ENCODE data around the gene SMAD6.

SMAD6 gene

GRCh38 chr15:66825731-66826130 is 123.7 kb downstream of the SMAD6 start:
- no peak for TF ChIP-seq TAF1 (IDR thresholded peaks at IDR 0.05; ENCODE audit: borderline replicate concordance, insufficient read depth, low read length)
- TF ChIP-seq POLR2AphosphoS5 (IDR thresholded peaks at IDR 0.05; ENCODE audit: low read depth, low read length): no peak
- TF ChIP-seq FOXP2 (optimal IDR thresholded peaks at IDR 0.05; ENCODE audit: borderline replicate concordance, extremely low read depth, extremely low read length, insufficient read depth): no peak
- no peak for TF ChIP-seq REST (IDR thresholded peaks at IDR 0.05; ENCODE audit: insufficient read depth in 1 of 2, low read depth in 2 of 2, low read length in 2 of 2)
- TF ChIP-seq SIN3A (IDR thresholded peaks at IDR 0.05; ENCODE audit: borderline replicate concordance, insufficient read depth, low read length): no peak

GRCh38 chr15:66826507-66826906 is 124.5 kb downstream of the SMAD6 start:
- no peak for TF ChIP-seq SIN3A (IDR thresholded peaks at IDR 0.05; ENCODE audit: borderline replicate concordance, insufficient read depth, low read length)
- TF ChIP-seq POLR2AphosphoS5 (IDR thresholded peaks at IDR 0.05; ENCODE audit: low read depth, low read length): no peak
- no peak for TF ChIP-seq TAF1 (IDR thresholded peaks at IDR 0.05; ENCODE audit: borderline replicate concordance, insufficient read depth, low read length)
- no peak for TF ChIP-seq REST (IDR thresholded peaks at IDR 0.05; ENCODE audit: insufficient read depth in 1 of 2, low read depth in 2 of 2, low read length in 2 of 2)
- TF ChIP-seq FOXP2 (optimal IDR thresholded peaks at IDR 0.05; ENCODE audit: borderline replicate concordance, extremely low read depth, extremely low read length, insufficient read depth): no peak

- TF ChIP-seq FOXP2 (optimal IDR thresholded peaks at IDR 0.05; ENCODE audit: borderline replicate concordance, extremely low read depth, extremely low read length, insufficient read depth): no peak
- TF ChIP-seq SIN3A (IDR thresholded peaks at IDR 0.05; ENCODE audit: borderline replicate concordance, insufficient read depth, low read length): no peak
- TF ChIP-seq REST (IDR thresholded peaks at IDR 0.05; ENCODE audit: insufficient read depth in 1 of 2, low read depth in 2 of 2, low read length in 2 of 2): no peak
- no peak for TF ChIP-seq POLR2AphosphoS5 (IDR thresholded peaks at IDR 0.05; ENCODE audit: low read depth, low read length)
- no peak for TF ChIP-seq TAF1 (IDR thresholded peaks at IDR 0.05; ENCODE audit: borderline replicate concordance, insufficient read depth, low read length)
These were observed 125.1 kb downstream of the SMAD6 start for GRCh38 chr15:66827039-66827697.

GRCh38 chr15:66827698-66828055 is 125.6 kb downstream of the SMAD6 start:
- TF ChIP-seq TAF1 (IDR thresholded peaks at IDR 0.05; ENCODE audit: borderline replicate concordance, insufficient read depth, low read length): no peak

- TF ChIP-seq SIN3A (IDR thresholded peaks at IDR 0.05; ENCODE audit: borderline replicate concordance, insufficient read depth, low read length) (no peak), REST (IDR thresholded peaks at IDR 0.05; ENCODE audit: insufficient read depth in 1 of 2, low read depth in 2 of 2, low read length in 2 of 2) (no peak), POLR2AphosphoS5 (IDR thresholded peaks at IDR 0.05; ENCODE audit: low read depth, low read length) (no peak), FOXP2 (optimal IDR thresholded peaks at IDR 0.05; ENCODE audit: borderline replicate concordance, extremely low read depth, extremely low read length, insufficient read depth) (no peak), TAF1 (IDR thresholded peaks at IDR 0.05; ENCODE audit: borderline replicate concordance, insufficient read depth, low read length) (no peak)
These were observed 127.6 kb downstream of the SMAD6 start for GRCh38 chr15:66829551-66830121.

Measured in PFSK-1 (cell line).